Neural progenitor cell (in vitro differentiated cells): Measurements from ENCODE around the gene ST7. TPM values are rescaled to one million over a fixed set of nuclear protein-coding genes. Genes with fewer than 3 reads are reported as not detected.

ENCODE experiments used
- DNase-seq: peaks from one replicate; pipeline ENCODE4 v3.0.0-alpha.2; 2016; ENCODE audit warnings: low spot score
- H2AFZ ChIP-seq: fragments of 200-600 bp; sonication (generic); replicated peaks from 2 replicates; pipeline ENCODE4 v1.6.1; 2016; ENCODE audit warnings: antibody characterized with exemption
- H3F3A ChIP-seq: fragments of 200-600 bp; sonication (generic); 2 replicates; pipeline ENCODE4 v1.6.1; 2016; ENCODE audit warnings: antibody characterized with exemption, low read depth
- H3K27ac ChIP-seq: fragments of 200-600 bp; sonication (generic); 2 replicates; pipeline ENCODE4 v1.5.1; 2016; ENCODE audit warnings: mild to moderate bottlenecking
- H3K27me3 ChIP-seq: fragments of 200-600 bp; sonication (generic); 2 replicates; pipeline ENCODE4 v1.6.1; 2016; ENCODE audit warnings: mild to moderate bottlenecking, moderate library complexity
- H3K36me3 ChIP-seq: fragments of 200-600 bp; sonication (generic); 2 replicates; pipeline ENCODE4 v1.5.1; 2016
- H3K4me1 ChIP-seq: fragments of 200-600 bp; sonication (generic); 2 replicates; pipeline ENCODE4 v1.6.1; 2016; ENCODE audit warnings: mixed run types
- H3K4me2 ChIP-seq: fragments of 200-600 bp; sonication (generic); 2 replicates; pipeline ENCODE4 v1.6.1; 2016
- H3K4me3 ChIP-seq: fragments of 200-600 bp; sonication (generic); 2 replicates; pipeline ENCODE4 v1.5.1; 2016
- H3K79me2 ChIP-seq: fragments of 200-600 bp; sonication (generic); 2 replicates; pipeline ENCODE4 v1.6.1; 2016; ENCODE audit warnings: low read depth
- H3K9ac ChIP-seq: fragments of 200-600 bp; sonication (generic); 2 replicates; pipeline ENCODE4 v1.6.1; 2016
- H3K9me3 ChIP-seq: fragments of 200-600 bp; sonication (generic); 2 replicates; pipeline ENCODE4 v1.5.1; 2016; ENCODE audit warnings: low read depth
- H4K20me1 ChIP-seq: fragments of 200-600 bp; sonication (generic); 2 replicates; pipeline ENCODE4 v1.6.1; 2016; ENCODE audit warnings: low read depth
- H3K27ac Mint-ChIP-seq: 3 replicates; pipeline ENCODE4 v1.8.0; 2021; ENCODE audit warnings: mixed read lengths
- H3K27me3 Mint-ChIP-seq: 2 replicates; pipeline ENCODE4 v1.8.0; 2022; ENCODE audit warnings: low read depth, mild to moderate bottlenecking, inconsistent platforms, moderate library complexity, mixed read lengths; ENCODE audit not compliant: insufficient read depth
- H3K36me3 Mint-ChIP-seq: 3 replicates; pipeline ENCODE4 v1.8.0; 2021; ENCODE audit warnings: mixed read lengths
- H3K4me1 Mint-ChIP-seq: 3 replicates; pipeline ENCODE4 v1.8.0; 2021; ENCODE audit warnings: mixed read lengths
- H3K4me3 Mint-ChIP-seq: 3 replicates; pipeline ENCODE4 v1.8.0; 2021; ENCODE audit warnings: mild to moderate bottlenecking, moderate library complexity, mixed read lengths
- H3K9me3 Mint-ChIP-seq: 3 replicates; pipeline ENCODE4 v1.8.0; 2020; ENCODE audit warnings: mixed read lengths
- CTCF ChIP-seq: fragments of 200-600 bp; sonication (generic); IDR thresholded peaks from 2 replicates; pipeline ENCODE4 v1.5.1; 2017; ENCODE audit warnings: antibody characterized with exemption, mild to moderate bottlenecking
- EZH2 ChIP-seq: fragments of 200-600 bp; sonication (generic); IDR thresholded peaks from 2 replicates; pipeline ENCODE4 v1.6.1; 2017; ENCODE audit warnings: antibody characterized with exemption, mild to moderate bottlenecking, moderate library complexity
- EZH2phosphoT487 ChIP-seq: fragments of 200-600 bp; sonication (generic); IDR thresholded peaks from 2 replicates; pipeline ENCODE4 v1.6.1; 2017; ENCODE audit warnings: antibody characterized with exemption
- total RNA-seq: library from RNA; depleted of rRNA; stranded (reverse); fragments of >200 nt; gene quantifications from 2 replicates; pipeline ENCODE4 v1.2.3, GENCODE V29; 2015; ENCODE audit warnings: low replicate concordance

Gene ST7
- total RNA-seq, 1 donor from 2014 or later, result 5.8 TPM

GRCh38 chr7:117061751-117062150 is 108.5 kb downstream of the ST7 start:
- DNase-seq, result no peak
- no peaks in the 10 kb centered on the region for H3K27me3 Mint-ChIP-seq
- Histone ChIP-seq H4K20me1 (no peaks in the 10 kb centered on the region), H3K79me2 (no peaks in the 10 kb centered on the region), H3K4me2 (no peak overlapping the region), H3K4me1 (no peaks in the 10 kb centered on the region), H3F3A (no peaks in the 10 kb centered on the region), H3K9me3 (no peaks in the 10 kb centered on the region), H2AFZ (no peak overlapping the region), H3K27ac (no peak overlapping the region), H3K27me3 (no peaks in the 10 kb centered on the region), H3K4me3 (no peak overlapping the region), H3K9ac (no peak overlapping the region), H3K36me3 (no peaks in the 10 kb centered on the region)
- no peaks in the 10 kb centered on the region for H3K36me3 Mint-ChIP-seq
- H3K9me3 Mint-ChIP-seq, result no peaks in the 10 kb centered on the region
- no peak overlapping the region for H3K4me3 Mint-ChIP-seq
- no peak for TF ChIP-seq EZH2phosphoT487
- no peak for TF ChIP-seq CTCF
- no peak for TF ChIP-seq EZH2
- H3K4me1 Mint-ChIP-seq, result peaks cover 5% of the 10 kb centered on the region
- no peak overlapping the region for H3K27ac Mint-ChIP-seq

- no peak overlapping the region for H3K27ac Mint-ChIP-seq
- Histone ChIP-seq H3K9me3 (no peaks in the 10 kb centered on the region), H3K9ac (no peak overlapping the region), H3K27me3 (no peaks in the 10 kb centered on the region), H4K20me1 (no peaks in the 10 kb centered on the region), H3K4me2 (no peak overlapping the region), H3K36me3 (no peaks in the 10 kb centered on the region), H2AFZ (no peak overlapping the region), H3K4me3 (no peak overlapping the region), H3K79me2 (no peaks in the 10 kb centered on the region), H3F3A (no peaks in the 10 kb centered on the region), H3K4me1 (no peaks in the 10 kb centered on the region), H3K27ac (no peak overlapping the region)
- H3K4me3 Mint-ChIP-seq, result no peak overlapping the region
- peaks cover 5% of the 10 kb centered on the region for H3K4me1 Mint-ChIP-seq
- H3K9me3 Mint-ChIP-seq, result no peaks in the 10 kb centered on the region
- no peaks in the 10 kb centered on the region for H3K36me3 Mint-ChIP-seq
- TF ChIP-seq EZH2phosphoT487, result no peak
- TF ChIP-seq CTCF, result no peak
- TF ChIP-seq EZH2, result no peak
- H3K27me3 Mint-ChIP-seq, result no peaks in the 10 kb centered on the region
- no peak for DNase-seq
These were observed 109.0 kb downstream of the ST7 start for GRCh38 chr7:117062300-117062699.

- no peak for TF ChIP-seq EZH2phosphoT487
- TF ChIP-seq CTCF, result no peak
- no peak for TF ChIP-seq EZH2
- no peak overlapping the region for H3K27ac Mint-ChIP-seq
These were observed 111.4 kb downstream of the ST7 start for GRCh38 chr7:117064688-117065087.

More at GRCh38 chr7:117064688-117065087, 111.4 kb downstream of the ST7 start:
- H3K4me2 ChIP-seq, result no peak overlapping the region
- no peak overlapping the region for H3K27ac ChIP-seq
- H3K9ac ChIP-seq, result no peak overlapping the region
- Mint-ChIP-seq H3K4me3 (no peak overlapping the region), H3K27me3 (no peaks in the 10 kb centered on the region), H3K4me1 (peaks cover 14% of the 10 kb centered on the region), H3K9me3 (no peaks in the 10 kb centered on the region), H3K36me3 (peaks cover 1% of the 10 kb centered on the region)
- no peaks in the 10 kb centered on the region for H4K20me1 ChIP-seq
- no peaks in the 10 kb centered on the region for H3K9me3 ChIP-seq
- H3K27me3 ChIP-seq, result no peaks in the 10 kb centered on the region
- no peak overlapping the region for H3K4me3 ChIP-seq
- no peaks in the 10 kb centered on the region for H3F3A ChIP-seq
- H3K36me3 ChIP-seq, result no peaks in the 10 kb centered on the region
- no peak for DNase-seq
- no peak overlapping the region for H2AFZ ChIP-seq
- no peaks in the 10 kb centered on the region for H3K4me1 ChIP-seq
- H3K79me2 ChIP-seq, result no peaks in the 10 kb centered on the region
